HG03097 (cell line): ENCODE data around the gene CPXM2.

Experiments used
- ATAC-seq: cut with Tn5 transposase; IDR thresholded peaks from one replicate; pipeline ENCODE4 v1.9.1; 2021; ENCODE audit not compliant: unreplicated experiment, low FRiP score

The CPXM2 gene

DNA sequence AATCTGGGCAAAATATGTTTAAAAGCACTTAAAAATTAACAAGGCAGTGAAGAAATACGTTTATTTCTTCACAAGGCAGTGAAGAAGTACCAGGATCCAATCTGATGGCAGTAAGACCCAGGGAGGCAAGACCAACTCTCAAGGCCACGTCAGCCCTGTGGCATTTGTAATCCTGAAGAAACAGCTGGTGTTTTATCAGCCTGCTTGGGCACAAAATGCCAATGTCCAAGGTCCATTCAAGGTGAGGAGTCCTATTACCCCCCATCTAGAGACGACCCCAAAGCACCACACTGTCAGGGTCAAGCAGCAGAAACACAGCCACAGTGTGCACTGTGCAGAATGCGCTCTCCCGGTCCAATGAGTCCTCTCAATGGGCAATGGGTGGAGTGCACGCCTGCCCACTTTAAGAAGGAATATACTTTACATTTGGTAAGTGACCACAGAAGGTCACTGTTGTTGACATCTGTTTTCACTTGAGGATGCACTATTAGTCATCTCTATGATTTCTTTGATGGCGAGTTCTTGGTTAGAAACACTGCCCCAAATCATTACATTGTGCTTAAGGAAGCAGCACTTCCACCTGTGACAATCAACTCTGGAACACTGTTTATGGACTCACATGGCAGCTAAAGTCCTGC lies 12.8 kb downstream of the CPXM2 start:
- ATAC-seq = no peak

DNA sequence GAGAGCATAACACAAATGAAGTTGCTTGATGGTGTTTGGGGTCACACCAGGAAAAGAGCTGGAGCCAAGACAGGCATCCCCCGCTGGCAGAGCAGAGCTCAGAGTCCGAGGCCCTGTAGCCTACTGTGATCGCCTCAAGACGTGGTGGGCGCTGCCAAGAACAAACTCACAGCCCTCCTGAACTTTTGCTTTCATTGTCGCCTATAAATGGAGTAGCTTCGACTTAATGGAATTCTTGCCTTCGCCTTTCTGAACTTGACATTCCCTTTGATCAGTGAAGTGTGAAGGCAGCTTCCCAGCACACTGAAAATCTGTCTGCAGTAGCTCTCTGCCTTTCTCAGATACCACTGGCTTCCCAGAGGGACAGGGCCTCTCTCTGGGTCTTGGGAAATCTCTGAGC lies 21.3 kb downstream of the CPXM2 start:
- ATAC-seq = no peak

DNA sequence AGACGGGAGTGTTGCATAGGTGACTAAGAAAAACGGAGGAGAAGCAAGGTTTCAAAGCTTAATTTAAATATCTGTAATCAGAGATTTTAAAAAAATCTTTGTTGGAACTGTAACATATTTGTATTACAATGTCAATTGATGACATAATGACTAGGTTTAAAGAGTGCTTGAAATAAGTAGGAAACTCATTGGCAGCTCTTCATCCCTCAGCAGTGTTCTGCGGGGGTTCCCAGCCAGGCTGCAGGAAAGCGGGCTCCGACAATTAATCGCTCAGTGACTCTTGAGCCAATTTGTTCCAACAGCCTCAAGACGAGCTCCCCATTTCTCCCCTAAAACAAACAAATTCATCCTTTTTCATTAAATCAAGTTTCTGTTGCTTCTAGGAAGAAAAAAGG lies 22.6 kb downstream of the CPXM2 start:
- no peak for ATAC-seq

DNA sequence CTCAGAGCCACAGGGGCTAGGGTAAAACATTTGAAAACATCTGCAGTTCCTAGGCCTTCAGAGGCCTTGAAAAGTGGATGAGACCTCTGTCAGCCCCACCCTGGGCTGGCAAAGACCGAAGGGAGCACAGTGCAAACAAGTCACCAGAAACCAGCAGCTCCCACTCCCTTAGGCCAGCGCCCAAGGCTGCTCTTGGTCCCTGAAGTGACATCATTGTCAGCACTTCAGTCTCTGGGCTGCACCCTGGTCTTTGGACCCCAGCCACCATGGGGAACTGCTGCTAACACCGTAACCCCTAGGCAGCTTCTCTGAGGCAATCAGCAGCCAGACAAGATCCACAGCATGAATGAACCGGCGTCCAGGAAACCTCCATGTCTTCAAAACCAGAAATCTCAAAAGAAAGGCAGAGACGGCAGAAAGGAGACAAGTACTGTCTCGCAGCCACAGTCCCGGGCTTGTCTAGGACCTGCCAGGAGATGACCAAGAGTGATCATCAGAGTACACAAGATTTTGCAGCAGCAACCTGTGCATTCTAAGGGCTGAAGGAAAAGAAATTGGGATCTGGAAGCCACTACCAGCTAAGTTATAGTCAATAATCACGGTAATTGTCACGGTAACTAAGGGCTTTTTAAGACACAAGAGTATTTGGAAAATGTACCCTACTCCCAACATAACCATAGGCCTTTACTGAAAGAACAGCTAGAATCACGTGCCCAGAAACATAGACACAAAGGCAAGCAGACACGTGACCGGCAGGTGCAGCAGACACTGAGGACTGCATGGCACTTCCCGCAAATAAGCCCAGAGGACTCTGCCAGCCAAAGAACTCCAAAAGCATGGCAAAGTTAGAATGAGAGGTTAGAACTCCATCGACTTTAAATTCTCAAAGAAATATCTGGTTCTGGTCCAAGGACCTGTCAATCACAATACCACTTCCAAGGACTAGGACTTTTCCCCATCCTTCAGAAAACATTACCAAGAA lies 23.3 kb downstream of the CPXM2 start:
- no peak for ATAC-seq

DNA sequence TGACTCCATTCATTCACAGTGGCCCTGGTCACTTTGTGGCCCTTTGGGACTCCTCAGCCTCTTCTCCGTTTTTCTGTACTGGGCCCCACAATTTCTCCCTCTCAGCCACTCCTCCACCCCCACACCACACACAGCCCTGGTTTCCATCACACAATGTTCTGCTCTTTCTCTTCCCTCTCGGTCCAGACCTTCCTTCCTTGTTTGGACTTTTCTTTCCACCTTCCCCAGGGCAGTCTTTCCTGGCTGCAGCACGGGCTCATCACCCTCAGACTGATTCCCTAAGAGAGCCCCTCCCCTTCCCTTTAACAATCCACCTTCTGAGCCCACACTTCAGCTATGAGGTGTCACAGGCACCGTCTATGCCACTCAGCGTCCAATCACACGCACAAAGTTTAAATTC lies 25.7 kb downstream of the CPXM2 start:
- ATAC-seq = no peak

DNA sequence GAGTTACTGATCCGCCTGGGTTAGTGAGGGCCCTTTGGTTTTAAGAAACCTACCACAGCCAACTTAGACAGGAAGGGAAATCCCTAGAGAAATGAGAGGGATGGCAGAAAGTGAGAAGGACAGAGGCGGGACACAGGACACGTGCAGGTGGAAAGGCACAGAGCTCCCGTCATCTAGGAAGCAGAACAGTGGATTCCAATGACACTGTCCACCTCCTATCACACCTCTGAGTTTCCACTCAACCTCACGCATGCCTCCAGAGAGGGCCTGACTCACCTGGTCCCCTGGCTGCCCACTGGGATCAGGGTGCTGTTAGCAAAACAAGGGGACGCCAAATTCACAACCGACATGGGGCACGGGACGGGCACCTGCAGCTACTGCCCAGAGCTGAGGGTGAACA lies 26.3 kb downstream of the CPXM2 start:
- ATAC-seq = no peak

DNA sequence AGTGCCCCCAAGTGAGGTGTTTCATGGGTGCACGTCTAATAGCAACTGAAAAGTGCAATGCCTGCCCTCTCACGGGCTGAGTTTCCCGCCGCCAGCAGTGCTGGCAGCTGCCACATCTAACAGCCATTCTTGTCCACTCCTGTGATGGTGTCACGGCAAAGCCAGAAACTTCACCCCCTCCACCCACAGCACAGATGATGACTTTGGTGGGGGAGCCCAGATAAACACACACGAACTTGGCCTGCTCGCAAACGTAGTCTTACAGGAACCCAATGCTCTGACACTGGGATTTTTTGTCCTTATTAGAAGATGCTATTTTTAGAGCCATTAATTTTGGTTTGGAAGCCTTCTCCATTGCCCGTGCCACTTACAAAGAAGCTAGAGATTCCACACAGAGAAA lies 26.7 kb downstream of the CPXM2 start:
- no peak for ATAC-seq

DNA sequence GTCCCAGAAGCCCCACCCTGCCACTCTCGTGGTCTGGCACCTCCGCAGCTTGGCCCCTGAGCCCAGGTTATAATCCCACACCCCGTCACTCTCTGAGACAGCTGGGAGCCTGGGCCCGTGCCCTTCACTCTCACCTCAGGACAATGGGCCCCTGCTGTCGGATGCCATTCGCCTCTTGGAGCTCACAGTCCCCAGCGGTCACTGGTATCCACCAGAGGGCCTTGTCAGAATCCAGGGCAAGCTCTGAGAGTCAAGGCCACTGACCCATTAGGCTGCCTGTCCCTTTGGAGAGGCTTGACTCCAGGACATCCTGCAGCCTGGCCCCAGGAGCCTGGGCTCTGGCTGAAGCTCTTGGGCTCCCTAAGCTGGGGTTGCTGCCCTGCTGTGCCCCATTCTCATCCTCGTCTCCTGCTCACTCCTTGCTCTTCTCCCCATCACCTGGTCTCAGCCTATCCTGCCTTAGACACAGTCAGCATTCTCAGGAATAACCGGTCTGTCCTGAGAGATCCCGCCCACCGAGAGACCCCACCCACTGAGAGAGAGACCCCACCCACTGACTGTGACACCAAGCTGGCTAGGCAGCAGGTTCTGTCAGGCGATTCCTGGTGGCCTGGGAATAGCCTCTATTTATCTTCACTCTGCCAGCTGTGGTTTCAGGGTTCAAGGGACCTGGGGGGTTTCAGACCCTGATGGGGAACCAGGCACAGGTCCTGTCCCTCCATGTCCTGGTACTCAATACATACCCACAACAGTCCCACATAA lies 27.7 kb downstream of the CPXM2 start:
- ATAC-seq = no peak

DNA sequence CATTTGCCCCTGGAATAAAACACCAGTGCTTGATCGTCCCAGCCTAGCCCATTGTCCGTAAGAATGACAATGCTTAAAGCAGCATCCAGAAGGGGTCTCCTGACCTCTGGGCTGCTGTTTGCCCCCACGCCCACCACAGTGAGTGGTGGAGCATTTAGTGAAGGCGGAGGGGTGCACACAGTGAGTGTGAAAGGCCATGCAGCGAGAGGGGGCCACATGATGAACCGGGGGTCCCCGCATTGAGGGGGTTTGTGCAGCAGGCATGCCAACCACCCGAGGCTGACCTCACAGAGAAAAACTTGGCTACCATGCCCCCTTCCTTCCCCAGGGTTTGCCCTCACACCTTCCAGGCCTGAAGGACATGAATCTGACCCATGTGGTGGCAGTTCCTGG lies 28.4 kb downstream of the CPXM2 start:
- ATAC-seq = no peak

DNA sequence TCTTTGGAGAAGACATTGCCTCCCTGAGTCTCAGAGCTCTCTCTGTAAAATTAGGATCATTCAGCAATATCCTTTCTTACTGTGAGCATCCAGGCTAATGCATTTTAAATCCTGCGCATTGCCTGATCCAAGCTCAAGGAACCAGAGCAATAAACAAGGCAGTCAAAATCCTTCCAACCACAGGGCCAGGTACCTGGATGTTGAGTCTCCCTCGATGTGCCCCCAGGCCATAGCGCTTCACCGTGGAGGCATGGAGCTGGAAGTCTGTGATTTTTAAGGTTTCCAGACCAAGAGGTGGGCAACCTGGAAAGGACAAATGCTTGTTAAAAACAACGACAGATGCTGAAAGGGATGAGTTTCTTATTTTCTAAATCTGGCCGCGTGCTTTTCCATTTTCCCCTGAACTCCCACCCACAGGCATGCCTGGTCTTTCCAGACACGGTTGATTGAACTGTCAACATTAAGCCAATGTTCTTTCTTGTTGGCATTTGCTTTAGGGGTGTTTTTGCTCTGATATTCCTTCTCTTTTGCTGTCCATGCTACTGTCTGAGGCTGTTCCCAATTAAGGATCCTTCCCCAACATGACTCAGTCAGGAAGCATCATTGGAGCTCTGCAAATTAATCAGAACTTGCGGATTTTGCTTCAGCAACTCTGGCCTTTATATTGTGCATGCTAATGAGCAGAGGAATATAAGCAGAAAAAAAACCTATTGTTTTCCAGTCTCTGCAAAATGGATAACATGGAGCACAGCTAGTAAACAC lies 29.0 kb downstream of the CPXM2 start:
- no peak for ATAC-seq

DNA sequence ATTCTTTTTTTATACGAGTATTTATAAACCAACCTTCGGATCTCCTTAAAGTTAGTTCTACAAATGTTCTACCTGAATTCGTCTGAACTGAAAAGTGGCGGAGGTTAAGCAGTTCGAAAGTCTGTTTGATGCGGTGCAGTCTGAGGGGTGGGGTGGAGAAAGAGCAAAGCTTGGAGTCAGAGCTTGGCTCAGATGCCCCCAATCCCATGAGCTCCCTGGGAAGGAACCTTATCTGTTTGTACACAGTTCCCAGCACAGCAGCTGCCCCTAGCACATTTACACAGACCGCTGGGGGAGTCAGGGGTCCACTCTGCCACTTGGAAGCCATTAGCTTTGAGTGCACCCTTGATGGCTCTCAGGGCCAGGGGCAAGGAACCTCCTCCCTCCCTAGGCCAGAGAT lies 30.8 kb downstream of the CPXM2 start:
- no peak for ATAC-seq

DNA sequence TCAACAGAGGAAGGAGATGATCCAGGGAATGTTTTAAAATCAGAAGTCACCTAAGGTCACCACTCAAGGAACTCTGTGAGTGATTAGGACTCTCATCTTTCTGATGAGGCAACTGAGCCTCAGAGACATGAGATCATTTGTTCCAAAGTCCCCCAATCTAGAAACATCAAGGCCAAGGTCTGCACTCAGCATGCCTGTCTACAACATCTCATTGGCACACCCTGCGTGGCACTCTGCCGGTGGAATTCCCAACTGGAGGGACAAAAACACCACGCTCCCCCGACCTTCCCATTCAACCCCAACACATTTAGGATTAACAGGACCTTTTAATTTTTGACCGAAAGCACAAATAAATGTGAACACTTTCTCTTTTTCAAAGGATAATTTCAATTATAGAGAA lies 31.4 kb downstream of the CPXM2 start:
- ATAC-seq = no peak

DNA sequence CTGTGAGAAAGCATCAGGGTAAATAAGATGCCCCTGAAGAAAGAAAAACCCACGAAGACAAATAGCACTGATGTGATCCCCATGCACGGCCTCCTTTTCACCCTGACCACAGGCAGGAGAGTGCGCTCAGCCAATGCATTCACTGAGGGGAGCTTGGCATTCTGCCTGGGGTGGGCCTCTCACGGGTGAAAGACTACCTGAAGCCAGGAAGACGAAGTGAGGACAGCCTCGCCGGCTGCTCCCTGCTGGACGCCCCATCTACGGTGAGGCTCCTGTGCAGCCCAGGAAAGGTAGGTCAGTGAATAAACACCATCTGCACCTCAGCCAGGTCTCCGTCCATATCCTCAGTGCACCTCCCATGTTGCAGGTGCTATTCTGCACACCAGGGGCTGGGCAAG lies 32.0 kb downstream of the CPXM2 start:
- no peak for ATAC-seq

DNA sequence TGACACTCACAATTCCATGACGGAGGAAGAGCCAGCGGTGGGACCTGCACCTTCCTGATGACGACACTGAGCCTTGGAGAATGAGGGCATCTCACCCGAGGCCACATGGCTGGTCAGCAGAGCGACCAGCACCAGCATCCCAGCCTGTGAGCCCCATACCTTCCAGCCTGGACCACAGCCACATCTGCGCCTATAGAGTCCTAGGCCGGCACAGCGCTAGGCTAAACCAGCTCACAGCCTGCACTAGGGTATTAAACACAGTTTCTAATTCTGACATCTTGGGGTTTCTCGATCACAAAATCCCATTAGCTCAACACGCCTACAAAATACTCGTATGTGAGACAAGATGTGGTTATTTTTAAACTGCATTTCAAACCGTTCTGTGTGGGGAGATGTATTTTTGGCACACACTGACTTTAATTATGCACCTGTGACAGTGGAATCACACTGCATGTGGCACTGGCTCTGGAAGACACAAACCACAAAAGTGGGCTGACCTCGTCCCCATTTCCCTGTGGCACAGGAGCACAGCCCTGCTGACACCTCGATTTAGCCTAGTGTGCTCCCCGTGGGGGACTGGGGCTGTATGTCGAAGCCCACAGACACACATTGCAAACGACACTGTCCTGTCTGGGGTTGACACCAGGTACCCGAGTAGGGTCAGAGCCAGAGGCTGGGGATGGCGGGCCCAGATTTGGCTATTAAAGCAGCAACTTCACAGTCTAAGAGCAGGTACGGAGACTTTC lies 32.5 kb downstream of the CPXM2 start:
- ATAC-seq = no peak

DNA sequence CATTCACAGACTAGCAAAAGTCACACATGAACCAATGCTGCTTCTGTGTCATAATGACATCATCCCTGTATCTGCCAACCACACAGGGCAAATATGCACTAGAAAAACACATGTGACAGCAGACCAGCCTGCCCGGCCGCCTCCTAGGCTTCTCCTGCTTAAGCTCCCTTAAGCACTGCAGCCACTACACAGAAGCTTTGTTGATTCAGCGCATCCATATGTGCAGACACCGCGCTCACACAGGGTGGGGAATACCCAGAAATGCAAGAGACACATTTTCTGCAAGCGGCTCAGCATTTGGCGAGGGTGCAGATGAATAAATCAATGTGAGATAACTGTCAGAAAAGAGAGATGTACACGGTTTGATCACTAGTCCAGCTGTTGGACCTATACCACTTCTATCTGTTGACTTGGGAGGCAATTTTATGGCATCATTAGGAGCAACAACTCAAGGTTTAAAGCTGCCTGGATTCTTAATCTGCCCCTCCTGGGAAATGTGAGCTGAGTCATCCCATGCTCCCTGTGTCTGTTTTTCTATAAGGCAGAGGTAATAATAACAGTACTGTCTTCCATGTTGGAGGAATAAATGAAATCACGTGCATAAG lies 33.4 kb downstream of the CPXM2 start:
- no peak for ATAC-seq

DNA sequence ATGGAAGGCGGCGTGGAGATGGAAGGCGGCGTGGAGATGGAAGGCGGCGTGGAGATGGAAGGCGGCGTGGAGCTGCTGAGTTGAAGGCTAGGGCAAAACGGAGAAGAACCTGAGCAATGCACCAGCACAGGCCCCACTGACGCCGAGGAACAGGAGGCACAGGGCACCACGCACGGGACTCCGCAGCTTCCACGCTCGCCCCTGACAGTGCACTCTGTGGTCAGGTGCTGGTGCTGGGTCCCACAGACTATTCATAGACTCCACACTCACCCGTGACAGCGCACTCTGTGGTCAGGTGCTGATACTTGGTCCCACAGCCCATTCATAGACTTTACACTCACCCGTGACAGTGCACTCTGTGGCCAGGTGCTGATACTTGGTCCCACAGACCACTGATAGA lies 34.0 kb downstream of the CPXM2 start:
- ATAC-seq = no peak

DNA sequence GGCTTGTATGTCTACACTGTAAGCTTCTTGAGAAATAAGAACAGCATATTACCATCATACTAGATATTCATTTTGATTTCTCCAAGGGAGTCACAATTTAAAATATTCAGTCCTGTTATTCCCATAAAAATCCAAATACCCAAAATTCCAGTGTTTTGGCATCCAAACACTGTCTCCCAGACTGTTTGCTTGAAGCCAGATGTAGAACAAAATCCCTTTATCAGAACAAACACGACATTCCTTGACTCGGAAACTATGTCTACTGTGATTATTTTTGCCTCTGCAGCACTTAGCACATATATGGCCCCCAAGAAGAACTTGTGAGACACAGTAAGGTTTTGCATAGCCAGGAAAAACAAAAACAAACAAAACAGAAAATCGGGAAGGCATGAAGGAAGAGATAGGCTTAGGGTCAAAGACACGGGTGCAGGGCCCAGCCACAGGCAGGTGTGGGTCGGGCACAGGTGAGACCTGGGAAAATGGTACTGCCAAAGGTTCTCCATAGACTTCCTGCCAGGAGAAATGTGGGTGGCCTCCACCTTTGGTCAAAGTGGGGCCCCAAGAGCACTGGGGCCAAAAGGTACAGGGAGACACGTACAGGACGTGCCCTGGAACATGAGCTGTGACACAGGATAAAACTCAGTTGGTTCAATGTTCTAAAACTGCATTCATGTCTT lies 36.5 kb downstream of the CPXM2 start:
- no peak for ATAC-seq

DNA sequence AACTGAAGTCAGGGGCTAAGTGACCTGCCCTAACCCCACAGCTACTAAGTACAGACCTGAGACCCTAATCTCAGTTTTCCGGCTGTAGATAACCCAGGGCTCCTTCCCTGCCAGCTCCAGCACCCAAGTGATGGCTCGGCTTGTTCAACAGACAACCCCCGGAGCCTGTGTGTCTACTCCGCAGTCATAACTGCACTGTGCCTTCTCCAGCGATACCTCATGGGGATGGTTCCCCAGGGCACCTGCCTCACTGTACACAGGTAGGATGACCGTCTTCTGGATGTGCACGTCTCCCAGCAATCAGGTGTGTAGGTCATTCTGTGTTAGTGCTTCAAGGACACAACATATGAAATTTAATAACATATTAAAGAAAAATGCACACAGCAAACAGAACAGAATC lies 37.1 kb downstream of the CPXM2 start:
- no peak for ATAC-seq

DNA sequence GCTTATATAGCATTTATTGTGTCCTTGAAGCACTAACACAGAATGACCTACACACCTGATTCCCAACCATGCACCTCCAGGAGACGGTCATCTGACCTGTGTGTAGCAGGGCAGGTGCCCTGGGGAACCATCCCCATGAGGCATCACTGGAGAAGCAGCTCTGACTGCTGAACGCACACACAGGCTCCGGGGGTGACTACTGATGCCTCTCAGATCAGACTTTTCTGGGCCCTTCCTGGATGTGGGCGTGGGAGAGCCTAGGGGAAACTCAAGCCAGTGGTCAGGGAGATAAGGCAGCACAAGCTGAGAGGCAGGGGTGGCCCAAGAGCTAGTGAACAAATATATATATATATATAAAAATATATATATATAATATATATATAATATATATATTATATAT lies 37.6 kb downstream of the CPXM2 start:
- no peak for ATAC-seq
